GM12875 (cell line): ENCODE results near the gene FGF12.

ENCODE experiments used
- H3K4me3 ChIP-seq: one replicate; pipeline ENCODE4 v1.5.1; 2011; ENCODE audit warnings: low read depth, low read length, control low read depth
- TF ChIP-seq, protein P1 (sequence below): IDR thresholded peaks from 2 replicates; pipeline ENCODE4 v1.5.1; 2011; ENCODE audit warnings: low read depth, mild to moderate bottlenecking, control low read depth, inconsistent platforms, low read length, moderate library complexity, borderline replicate concordance; ENCODE audit not compliant: insufficient read depth

FGF12 gene

DNA sequence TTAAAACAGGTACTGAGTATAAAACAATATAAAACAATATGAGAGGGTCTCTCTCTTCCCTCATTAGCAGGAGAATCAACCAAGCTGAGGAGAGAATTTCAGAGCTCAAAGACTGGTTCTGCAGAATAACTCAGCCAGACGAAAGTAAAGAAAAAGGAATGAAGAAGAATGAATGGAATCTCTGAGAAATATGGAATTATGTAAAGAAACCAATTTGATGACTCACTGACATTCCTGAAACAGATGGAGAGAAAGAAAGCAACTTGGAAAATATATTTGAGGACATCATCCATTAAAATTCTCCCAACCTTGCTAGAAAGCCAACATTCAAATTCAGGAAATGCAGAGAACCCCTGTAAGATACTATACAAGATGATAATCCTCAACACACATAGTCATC is 635.5 kb downstream of the FGF12 start:
- TF ChIP-seq, protein P1, sequence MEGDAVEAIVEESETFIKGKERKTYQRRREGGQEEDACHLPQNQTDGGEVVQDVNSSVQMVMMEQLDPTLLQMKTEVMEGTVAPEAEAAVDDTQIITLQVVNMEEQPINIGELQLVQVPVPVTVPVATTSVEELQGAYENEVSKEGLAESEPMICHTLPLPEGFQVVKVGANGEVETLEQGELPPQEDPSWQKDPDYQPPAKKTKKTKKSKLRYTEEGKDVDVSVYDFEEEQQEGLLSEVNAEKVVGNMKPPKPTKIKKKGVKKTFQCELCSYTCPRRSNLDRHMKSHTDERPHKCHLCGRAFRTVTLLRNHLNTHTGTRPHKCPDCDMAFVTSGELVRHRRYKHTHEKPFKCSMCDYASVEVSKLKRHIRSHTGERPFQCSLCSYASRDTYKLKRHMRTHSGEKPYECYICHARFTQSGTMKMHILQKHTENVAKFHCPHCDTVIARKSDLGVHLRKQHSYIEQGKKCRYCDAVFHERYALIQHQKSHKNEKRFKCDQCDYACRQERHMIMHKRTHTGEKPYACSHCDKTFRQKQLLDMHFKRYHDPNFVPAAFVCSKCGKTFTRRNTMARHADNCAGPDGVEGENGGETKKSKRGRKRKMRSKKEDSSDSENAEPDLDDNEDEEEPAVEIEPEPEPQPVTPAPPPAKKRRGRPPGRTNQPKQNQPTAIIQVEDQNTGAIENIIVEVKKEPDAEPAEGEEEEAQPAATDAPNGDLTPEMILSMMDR, result no peak
- H3K4me3 ChIP-seq, result no peak overlapping the region

DNA sequence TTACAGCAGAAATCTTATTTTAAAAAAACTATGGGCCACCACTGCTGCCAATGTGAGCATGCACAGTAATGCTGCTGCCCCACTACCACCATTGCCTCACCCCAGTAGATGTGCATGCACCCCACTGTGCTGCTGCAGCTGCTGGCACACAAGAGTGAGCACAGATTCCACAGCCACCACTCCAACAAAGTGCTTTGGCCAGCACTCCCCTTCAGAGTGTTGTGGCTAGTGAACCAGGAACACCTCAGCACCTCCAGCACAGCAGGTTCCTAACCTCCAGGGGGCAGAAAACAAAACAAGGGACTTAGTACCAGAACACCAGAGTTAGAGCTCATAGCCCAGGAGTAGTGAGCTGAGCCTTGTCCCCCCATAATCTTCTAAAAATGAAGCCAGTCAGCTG is 636.8 kb downstream of the FGF12 start:
- TF ChIP-seq, protein P1, result peak; percentile 39; the same call in 1 of the 2 replicates
- no peak overlapping the region for H3K4me3 ChIP-seq
